SK-N-SH (cell line): ENCODE measurements around the gene UBE2U. TPM values are rescaled to one million over a fixed set of nuclear protein-coding genes. Genes with fewer than 3 reads are reported as not detected.

Experiments
- CTCF ChIA-PET: fragments of 300-600, 350-600 bp; formaldehyde crosslinking; extraction: SDS; loops from one replicate; lab custom pipeline; 2021; lab: Yijun Ruan, JAX
- POLR2A ChIA-PET: fragments of 350-600 bp; sonication (Branson Sonifier 250); formaldehyde crosslinking; extraction: SDS; loops from one replicate; lab custom pipeline; 2020; ENCODE audit warnings: antibody characterized with exemption, inconsistent platforms; lab: Yijun Ruan, JAX
- DNase-seq: peaks from one replicate; pipeline ENCODE4 v3.0.0; 2012
- H2AFZ ChIP-seq: fragments of 200-600 bp; sonication (generic); 2 replicates; pipeline ENCODE4 v1.8.1; 2016; ENCODE audit warnings: antibody characterized with exemption, mild to moderate bottlenecking, low read depth
- H3F3A ChIP-seq: fragments of 200-600 bp; sonication (generic); replicated peaks from 2 replicates; pipeline ENCODE3; 2016; ENCODE audit warnings: antibody characterized with exemption, mild to moderate bottlenecking; ENCODE audit not compliant: insufficient read depth
- H3K27ac ChIP-seq, 2 experiments: fragments of 200-500 bp in 1 of 2; fragments of 200-600 bp in 1 of 2; sonication (Bioruptor generic) in 1 of 2; sonication (generic), shearing (Covaris generic) in 1 of 2; 2 replicates each; pipeline versions ENCODE4 v1.5.1 to v1.6.1; 2014 to 2016; ENCODE audit warnings: low read depth in 2 of 2, inconsistent platforms in 1 of 2, low read length in 1 of 2, mild to moderate bottlenecking in 1 of 2, mixed read lengths in 1 of 2
- H3K27me3 ChIP-seq: fragments of 200-600 bp; sonication (generic), shearing (Covaris generic); 2 replicates; pipeline ENCODE4 v1.6.1; 2016; ENCODE audit warnings: mixed run types; ENCODE audit not compliant: insufficient read depth
- H3K36me3 ChIP-seq, 2 experiments: fragments of 200-500 bp in 1 of 2; fragments of 200-600 bp in 1 of 2; sonication (Bioruptor generic) in 1 of 2; sonication (generic) in 1 of 2; replicated peaks in 1 of 2; 2 replicates each; pipeline versions ENCODE3 to v1.5.1; 2014 to 2016; ENCODE audit warnings: low read length in 1 of 2, mild to moderate bottlenecking in 1 of 2; ENCODE audit not compliant: insufficient read depth in 2 of 2, control insufficient read depth in 1 of 2
- H3K4me1 ChIP-seq, 2 experiments: fragments of 200-500 bp in 1 of 2; fragments of 200-600 bp in 1 of 2; sonication (Bioruptor generic) in 1 of 2; sonication (generic), shearing (Covaris generic) in 1 of 2; 2 replicates each; pipeline versions ENCODE4 v1.5.1 to v1.6.1; 2014 to 2016; ENCODE audit warnings: low read depth in 1 of 2, low read length in 1 of 2, mixed run types in 1 of 2; ENCODE audit not compliant: insufficient read depth in 2 of 2, control insufficient read depth in 1 of 2
- H3K4me2 ChIP-seq: fragments of 200-600 bp; sonication (generic), shearing (Covaris generic); 2 replicates; pipeline ENCODE4 v1.6.1; 2017; ENCODE audit warnings: mixed run types
- H3K4me3 ChIP-seq, 2 experiments: fragments of 200-500 bp in 1 of 2; fragments of 200-600 bp in 1 of 2; sonication (Bioruptor generic) in 1 of 2; sonication (generic), shearing (Covaris generic) in 1 of 2; 2 replicates each; pipeline versions ENCODE4 v1.5.1 to v1.8.1; 2014 to 2016; ENCODE audit warnings: low read depth in 2 of 2, inconsistent platforms in 1 of 2, low read length in 1 of 2, mild to moderate bottlenecking in 1 of 2, mixed read lengths in 1 of 2, moderate library complexity in 1 of 2
- H3K79me2 ChIP-seq: fragments of 200-600 bp; sonication (generic); 2 replicates; pipeline ENCODE4 v1.8.1; 2017; ENCODE audit warnings: mild to moderate bottlenecking; ENCODE audit not compliant: insufficient read depth
- H3K9ac ChIP-seq: fragments of 200-600 bp; sonication (generic); 2 replicates; pipeline ENCODE4 v1.6.1; 2017; ENCODE audit warnings: mixed run types
- H3K9me2 ChIP-seq: fragments of 200-600 bp; sonication (generic); 2 replicates; pipeline ENCODE4 v1.6.1; 2017; ENCODE audit warnings: mixed run types
- H3K9me3 ChIP-seq: fragments of 200-600 bp; sonication (generic); 2 replicates; pipeline ENCODE4 v1.6.1; 2017; ENCODE audit warnings: mixed run types, mild to moderate bottlenecking, moderate library complexity
- H4K20me1 ChIP-seq: fragments of 200-600 bp; sonication (generic); 2 replicates; pipeline ENCODE4 v1.6.1; 2017; ENCODE audit warnings: mild to moderate bottlenecking, mixed run types; ENCODE audit not compliant: insufficient read depth
- CHD2 ChIP-seq: fragments of 150-350 bp; IDR thresholded peaks from 2 replicates; pipeline ENCODE4 v1.6.1; 2018; ENCODE audit warnings: low read length; ENCODE audit not compliant: partially characterized antibody
- CTCF ChIP-seq: fragments of 200-600 bp; sonication (generic); IDR thresholded peaks from 2 replicates; pipeline ENCODE4 v1.6.1; 2017; ENCODE audit warnings: antibody characterized with exemption, mild to moderate bottlenecking, moderate library complexity
- ELF1 ChIP-seq: IDR thresholded peaks from 2 replicates; pipeline ENCODE4 v1.4.0; 2012
- EP300 ChIP-seq, 2 experiments: IDR thresholded peaks; 2 replicates each; pipeline versions ENCODE4 v1.4.0 to v1.6.1; 2012; ENCODE audit warnings: borderline replicate concordance in 1 of 2, low read depth in 1 of 2, low read length in 1 of 2
- EZH2phosphoT487 ChIP-seq: fragments of 200-600 bp; sonication (generic); IDR thresholded peaks from 2 replicates; pipeline ENCODE4 v1.6.1; 2017; ENCODE audit warnings: low read depth, mixed run types, mild to moderate bottlenecking, antibody characterized with exemption, moderate library complexity, borderline replicate concordance
- FOSL2 ChIP-seq: IDR thresholded peaks from 2 replicates; pipeline ENCODE4 v1.4.0; 2012; ENCODE audit warnings: low read depth, mild to moderate bottlenecking, moderate library complexity, borderline replicate concordance
- FOXJ3 ChIP-seq: sonication (generic); formaldehyde crosslinking; IDR thresholded peaks from 2 replicates; pipeline ENCODE4 v1.5.1; 2020; ENCODE audit warnings: mild to moderate bottlenecking, missing genetic modification reagents
- FOXM1 ChIP-seq: IDR thresholded peaks from 2 replicates; pipeline ENCODE4 v1.4.0; 2012; ENCODE audit warnings: low read depth, mild to moderate bottlenecking
- GATA2 ChIP-seq: sonication (generic); formaldehyde crosslinking; IDR thresholded peaks from 2 replicates; pipeline ENCODE4 v1.5.0; 2020; ENCODE audit warnings: mild to moderate bottlenecking, missing genetic modification reagents
- POLR2AphosphoS5 ChIP-seq: IDR thresholded peaks from 2 replicates; pipeline ENCODE4 v1.6.1; 2012; ENCODE audit warnings: low read depth, low read length
- RAD21 ChIP-seq: IDR thresholded peaks from 2 replicates; pipeline ENCODE4 v1.6.1; 2012; ENCODE audit warnings: mild to moderate bottlenecking, low read length
- TAF1 ChIP-seq: IDR thresholded peaks from 2 replicates; pipeline ENCODE4 v1.6.1; 2012; ENCODE audit warnings: low read depth, mild to moderate bottlenecking, low read length, moderate library complexity, borderline replicate concordance
- TCF12 ChIP-seq: IDR thresholded peaks from 2 replicates; pipeline ENCODE4 v1.4.0; 2012
- TEAD4 ChIP-seq: IDR thresholded peaks from 2 replicates; pipeline ENCODE4 v1.4.0; 2012; ENCODE audit warnings: mild to moderate bottlenecking, borderline replicate concordance; ENCODE audit not compliant: insufficient read depth
- USF1 ChIP-seq: IDR thresholded peaks from 2 replicates; pipeline ENCODE4 v1.4.0; 2012; ENCODE audit warnings: low read depth, borderline replicate concordance
- USF2 ChIP-seq: fragments of 150-350 bp; IDR thresholded peaks from 2 replicates; pipeline ENCODE4 v1.6.1; 2017; ENCODE audit warnings: antibody characterized with exemption, low read length, low read depth, borderline replicate concordance
- ZBTB33 ChIP-seq: IDR thresholded peaks from 2 replicates; pipeline ENCODE4 v1.4.0; 2012; ENCODE audit warnings: low read depth, borderline replicate concordance
- WGBS: methylation state at CpG from one replicate; pipeline ENCODE4 v1.1.6; 2017; ENCODE audit warnings: low lambda C conversion rate; 5-methylcytosine and 5-hydroxymethylcytosine counted together
- polyA plus RNA-seq, 3 experiments: library from polyadenylated mRNA; depleted of rRNA; stranded (reverse); fragments of >200 nt; gene quantifications; 2 replicates each; pipeline ENCODE4 v1.2.3, GENCODE V29; 2012

UBE2U gene
- polyA plus RNA-seq, 1 of the 3 experiments (the other 2 are of a cell fraction), result not detected

- TF ChIP-seq CTCF (no peak), FOXM1 (no peak)
Measured at GRCh38 chr1:64176659-64177058, 26.8 kb upstream of the UBE2U start (continued).

- Histone ChIP-seq H3K27me3 (no peaks in the 10 kb centered on the region), H3F3A (no peaks in the 10 kb centered on the region), H3K4me1 (peaks cover 0 to 30% of the 10 kb centered on the region in 2 experiments; a peak in 3 of 4 replicates), H3K9me2 (peaks cover 4% of the 10 kb centered on the region; the same call in 1 of the 2 replicates), H3K79me2 (no peaks in the 10 kb centered on the region), H3K27ac (no peak overlapping the region; a peak in 2 of 4 replicates), H3K36me3 (peaks cover 4 to 41% of the 10 kb centered on the region in 2 experiments), H2AFZ (no peak overlapping the region), H3K4me2 (no peak overlapping the region), H4K20me1 (no peaks in the 10 kb centered on the region), H3K4me3 (no peak overlapping the region), H3K9ac (no peak overlapping the region), H3K9me3 (no peaks in the 10 kb centered on the region)
- TF ChIP-seq POLR2AphosphoS5 (no peak), FOXM1 (no peak), TCF12 (no peak), TAF1 (no peak), TEAD4 (no peak), ZBTB33 (no peak), CTCF (no peak), FOSL2 (no peak), FOXJ3 (CRISPR knock-in tag) (no peak), ELF1 (no peak), USF2 (no peak), EP300 (IDR thresholded peaks at IDR 0.05; ENCODE audit: borderline replicate concordance in 1 of 2, low read depth in 1 of 2, low read length in 1 of 2) (no peak), USF1 (no peak), RAD21 (no peak), CHD2 (no peak), GATA2 (CRISPR knock-in tag) (no peak), EZH2phosphoT487 (no peak)
- WGBS, result 94% methylated on average over 4 of the region's 4 CpGs
- DNase-seq, result no peak
- POLR2A ChIA-PET, result no interaction called here
- CTCF ChIA-PET, result interaction anchor here (1.3 kb wide), 1 partner anchor 54 kb away, joined by 3 read pairs; no protein-coding TSS in a partner anchor
Measured at GRCh38 chr1:64179588-64179987, 23.8 kb upstream of the UBE2U start.
